Skin epidermis (tissue), 12 donors: ENCODE measurements around the gene MEGF8.

ENCODE experiments used
- H3K27ac ChIP-seq, 21 experiments: fragments of 200-600 bp; sonication (generic) in 11 of 21; one replicate each; pipeline ENCODE4 v1.5.0; 2020; ENCODE audit warnings: mild to moderate bottlenecking in 3 of 21, inconsistent platforms in 2 of 21, moderate library complexity in 2 of 21
- H3K4me3 ChIP-seq, 7 experiments: fragments of 200-600 bp; sonication (generic) in 2 of 7; one replicate each; pipeline ENCODE4 v1.5.0; 2020; ENCODE audit warnings: inconsistent platforms in 2 of 7, mild to moderate bottlenecking in 2 of 7, moderate library complexity in 1 of 7

Gene MEGF8

GRCh38 chr19:42423462-42424344 lies 98.3 kb downstream of the MEGF8 start:
- Histone ChIP-seq H3K4me3 (peak overlapping the region; percentile 42 to 55 (median 47)), H3K27ac (peak overlapping the region in 18 of 21 experiments; percentile 10 to 78 (median 50))

DNA sequence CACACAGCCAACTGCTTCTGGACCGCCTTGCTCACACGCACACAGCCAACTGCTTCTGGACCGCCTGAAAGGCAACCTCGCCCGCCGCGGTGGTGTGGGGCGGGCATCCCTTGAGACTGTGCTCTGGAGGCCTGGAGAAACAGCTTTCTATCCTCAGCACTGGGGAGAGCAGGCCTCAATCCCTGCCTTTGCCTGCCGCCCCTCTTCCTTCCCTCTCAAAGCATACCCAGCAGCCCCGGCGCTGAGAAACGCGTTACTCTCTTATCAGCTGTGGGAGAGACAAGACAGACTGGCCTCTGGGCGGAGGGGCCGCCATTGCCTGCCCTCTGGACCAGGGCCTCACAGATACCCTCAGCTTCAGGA lies 98.9 kb downstream of the MEGF8 start:
- Histone ChIP-seq H3K27ac (peak overlapping the region in 1 of 21 experiments; percentile 51), H3K4me3 (peak overlapping the region in 3 of 7 experiments; percentile 46 to 55 (median 47))

GRCh38 chr19:42424712-42425131 lies 99.3 kb downstream of the MEGF8 start:
- Histone ChIP-seq H3K27ac (no peak overlapping the region), H3K4me3 (no peak overlapping the region)

DNA sequence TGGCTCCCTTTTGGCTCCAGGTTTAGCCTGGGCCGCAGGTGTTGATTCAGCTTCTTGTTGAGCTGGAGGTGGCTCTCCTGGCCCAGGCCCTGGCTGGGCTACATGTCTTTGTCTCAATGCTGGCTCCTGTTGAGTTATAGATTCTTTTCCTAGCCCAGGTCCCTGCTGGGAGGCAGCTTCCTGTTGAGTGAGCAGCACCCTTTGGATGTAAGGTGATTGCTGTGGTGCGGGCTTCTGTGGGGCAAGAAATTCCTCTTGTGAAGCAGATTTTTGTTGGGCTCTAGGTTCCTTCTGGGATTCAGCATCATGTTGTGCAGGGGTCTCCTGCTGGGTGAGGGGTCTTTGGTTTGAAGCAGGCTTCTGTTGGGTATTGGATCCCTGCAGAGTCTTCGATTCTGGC lies 101.2 kb downstream of the MEGF8 start:
- H3K27ac ChIP-seq, result no peak overlapping the region

DNA sequence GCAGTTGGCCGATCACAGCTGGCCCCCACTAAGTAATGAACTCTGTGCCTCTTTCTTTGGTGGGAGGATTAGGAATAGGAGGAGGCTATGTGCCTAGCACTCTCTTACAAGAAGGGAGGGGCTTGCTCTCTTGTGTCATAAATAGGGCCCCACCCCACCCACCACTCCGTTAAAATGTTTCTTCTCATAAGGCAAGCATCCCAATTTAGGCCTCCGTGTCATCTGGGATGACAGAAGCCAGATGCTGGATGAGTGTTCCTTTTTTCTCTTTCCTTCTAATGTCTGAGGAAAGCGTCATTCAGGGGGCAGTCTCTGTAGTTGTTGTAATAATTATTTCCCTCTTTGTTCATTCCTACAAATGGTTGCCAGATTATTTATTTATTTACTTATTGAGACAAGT lies 101.9 kb downstream of the MEGF8 start, which contains the start of gene LIPE:
Gene LIPE, minus strand, starts transcription at position 76 of the 400 bp plus-strand sequence. CDS start 239 bp downstream, outside the sequence.
- Histone ChIP-seq H3K27ac (no peak within 1 kb of the TSS), H3K4me3 (no peak within 1 kb of the TSS)

More for the DNA sequence above, 101.2 kb downstream of the MEGF8 start:
- H3K4me3 ChIP-seq, result no peak overlapping the region
